ENCODE measurements around the gene DLGAP1. TPM values are rescaled to one million over a fixed set of nuclear protein-coding genes. Genes with fewer than 3 reads are reported as not detected.

The DLGAP1 gene
- total RNA-seq, 1 experiment from 2014 or later = 0.07 TPM

DNA sequence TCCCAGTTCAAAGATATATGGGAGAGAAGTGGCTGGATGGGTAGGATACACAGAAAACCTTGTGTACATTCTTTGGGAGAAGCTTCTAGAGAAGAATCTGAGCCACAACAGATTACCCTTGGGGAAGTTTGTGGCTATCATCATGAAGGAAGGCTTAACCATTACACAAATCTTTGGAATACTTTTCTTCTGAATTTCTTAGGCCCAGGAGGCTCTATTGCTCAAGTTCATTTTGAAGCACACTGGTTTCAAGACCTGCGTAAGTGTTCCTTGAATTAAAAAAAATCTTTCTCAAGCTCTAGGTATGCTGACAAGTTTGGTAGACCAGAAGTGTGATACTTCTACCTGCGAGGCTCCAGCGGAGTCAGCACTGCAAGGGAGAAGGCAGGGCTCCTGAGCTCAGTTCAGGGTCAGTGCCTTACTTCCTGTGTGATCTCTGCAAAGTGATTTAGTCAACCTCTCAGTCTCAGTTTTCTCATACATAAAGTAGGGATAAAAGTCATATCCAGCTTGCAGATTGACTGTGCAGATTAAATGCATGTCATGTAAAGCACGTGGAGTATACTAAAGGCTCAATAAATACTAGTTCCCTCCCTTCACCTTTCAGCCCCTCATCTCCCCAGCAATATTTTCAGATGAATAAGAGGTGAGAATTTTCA lies 438.6 kb downstream of the DLGAP1 start:
- Mint-ChIP-seq H3K9me3 (ENCODE audit: unreplicated experiment) (peaks cover 8% of the 10 kb centered on the region), H3K36me3 (ENCODE audit: insufficient read depth, unreplicated experiment) (no peaks in the 10 kb centered on the region), H3K4me3 (ENCODE audit: unreplicated experiment) (no peak overlapping the region), H3K27ac (ENCODE audit: unreplicated experiment) (no peak overlapping the region), H3K4me1 (ENCODE audit: low read depth, unreplicated experiment) (no peaks in the 10 kb centered on the region), H3K27me3 (ENCODE audit: insufficient read depth, unreplicated experiment) (no peaks in the 10 kb centered on the region)
- Histone ChIP-seq H3K9me3 (no peaks in the 10 kb centered on the region), H3K27me3 (replicated peaks; ENCODE audit: control insufficient read depth, insufficient read depth, low read length) (no peaks in the 10 kb centered on the region), H3K36me3 (ENCODE audit: control insufficient read depth, insufficient read depth, low read length) (no peaks in the 10 kb centered on the region), H3K4me3 (ENCODE audit: low read depth, low read length) (no peak overlapping the region), H3K4me1 (no peaks in the 10 kb centered on the region)
- ChIA-PET POLR2A (no interaction called here), CTCF (no interaction called here)
- BruUV-seq (replicated peaks) = no TSS peak
- intact Hi-C loops (cut with micrococcal nuclease; ENCODE audit: unreplicated experiment) = no loop called here
- TF ChIP-seq, protein P1, sequence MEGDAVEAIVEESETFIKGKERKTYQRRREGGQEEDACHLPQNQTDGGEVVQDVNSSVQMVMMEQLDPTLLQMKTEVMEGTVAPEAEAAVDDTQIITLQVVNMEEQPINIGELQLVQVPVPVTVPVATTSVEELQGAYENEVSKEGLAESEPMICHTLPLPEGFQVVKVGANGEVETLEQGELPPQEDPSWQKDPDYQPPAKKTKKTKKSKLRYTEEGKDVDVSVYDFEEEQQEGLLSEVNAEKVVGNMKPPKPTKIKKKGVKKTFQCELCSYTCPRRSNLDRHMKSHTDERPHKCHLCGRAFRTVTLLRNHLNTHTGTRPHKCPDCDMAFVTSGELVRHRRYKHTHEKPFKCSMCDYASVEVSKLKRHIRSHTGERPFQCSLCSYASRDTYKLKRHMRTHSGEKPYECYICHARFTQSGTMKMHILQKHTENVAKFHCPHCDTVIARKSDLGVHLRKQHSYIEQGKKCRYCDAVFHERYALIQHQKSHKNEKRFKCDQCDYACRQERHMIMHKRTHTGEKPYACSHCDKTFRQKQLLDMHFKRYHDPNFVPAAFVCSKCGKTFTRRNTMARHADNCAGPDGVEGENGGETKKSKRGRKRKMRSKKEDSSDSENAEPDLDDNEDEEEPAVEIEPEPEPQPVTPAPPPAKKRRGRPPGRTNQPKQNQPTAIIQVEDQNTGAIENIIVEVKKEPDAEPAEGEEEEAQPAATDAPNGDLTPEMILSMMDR (IDR thresholded peaks at IDR 0.05; ENCODE audit: insufficient read depth in 1 of 2, low read depth in 1 of 2, low read length in 1 of 2, severe bottlenecking in 1 of 2, unreplicated experiment in 1 of 2) = no peak
- DNase-seq = no peak

DNA sequence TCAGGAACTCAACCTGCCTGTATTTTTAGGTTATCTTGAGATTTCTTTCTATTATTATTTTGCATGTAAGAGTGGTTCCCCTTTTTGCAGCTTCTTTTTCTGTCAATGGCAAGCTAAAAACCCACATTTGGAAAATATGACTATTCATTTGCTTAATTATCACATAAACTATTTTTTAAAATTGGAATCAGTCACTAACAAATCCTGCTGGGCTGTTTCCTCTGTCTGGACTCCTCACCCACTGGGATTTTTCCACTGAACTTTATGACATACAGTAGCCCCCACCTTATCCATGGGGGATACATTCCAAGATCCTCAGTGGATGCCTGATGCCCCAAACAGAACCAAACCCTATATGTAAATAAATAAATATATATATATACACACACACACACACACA lies 447.3 kb downstream of the DLGAP1 start:
- CTCF ChIA-PET = no interaction called here
- intact Hi-C loops (cut with micrococcal nuclease; ENCODE audit: unreplicated experiment) = no loop called here
- TF ChIP-seq, protein P1 (IDR thresholded peaks at IDR 0.05; ENCODE audit: insufficient read depth in 1 of 2, low read depth in 1 of 2, low read length in 1 of 2, severe bottlenecking in 1 of 2, unreplicated experiment in 1 of 2) = no peak
- Histone ChIP-seq H3K9me3 (no peaks in the 10 kb centered on the region), H3K4me1 (no peaks in the 10 kb centered on the region), H3K27me3 (replicated peaks; ENCODE audit: control insufficient read depth, insufficient read depth, low read length) (no peaks in the 10 kb centered on the region; the same call in 1 of the 2 replicates), H3K4me3 (ENCODE audit: low read depth, low read length) (no peak overlapping the region), H3K36me3 (ENCODE audit: control insufficient read depth, insufficient read depth, low read length) (no peaks in the 10 kb centered on the region)
- no peaks in the 10 kb centered on the region for H3K36me3 Mint-ChIP-seq (ENCODE audit: insufficient read depth, unreplicated experiment)
- H3K27me3 Mint-ChIP-seq (ENCODE audit: insufficient read depth, unreplicated experiment) = peaks cover 4% of the 10 kb centered on the region
- no peak overlapping the region for H3K27ac Mint-ChIP-seq (ENCODE audit: unreplicated experiment)
- DNase-seq = no peak
- no peak overlapping the region for H3K4me3 Mint-ChIP-seq (ENCODE audit: unreplicated experiment)
- no TSS peak for BruUV-seq (replicated peaks)
- no peaks in the 10 kb centered on the region for H3K9me3 Mint-ChIP-seq (ENCODE audit: unreplicated experiment)
- H3K4me1 Mint-ChIP-seq (ENCODE audit: low read depth, unreplicated experiment) = no peaks in the 10 kb centered on the region
- POLR2A ChIA-PET = no interaction called here

DNA sequence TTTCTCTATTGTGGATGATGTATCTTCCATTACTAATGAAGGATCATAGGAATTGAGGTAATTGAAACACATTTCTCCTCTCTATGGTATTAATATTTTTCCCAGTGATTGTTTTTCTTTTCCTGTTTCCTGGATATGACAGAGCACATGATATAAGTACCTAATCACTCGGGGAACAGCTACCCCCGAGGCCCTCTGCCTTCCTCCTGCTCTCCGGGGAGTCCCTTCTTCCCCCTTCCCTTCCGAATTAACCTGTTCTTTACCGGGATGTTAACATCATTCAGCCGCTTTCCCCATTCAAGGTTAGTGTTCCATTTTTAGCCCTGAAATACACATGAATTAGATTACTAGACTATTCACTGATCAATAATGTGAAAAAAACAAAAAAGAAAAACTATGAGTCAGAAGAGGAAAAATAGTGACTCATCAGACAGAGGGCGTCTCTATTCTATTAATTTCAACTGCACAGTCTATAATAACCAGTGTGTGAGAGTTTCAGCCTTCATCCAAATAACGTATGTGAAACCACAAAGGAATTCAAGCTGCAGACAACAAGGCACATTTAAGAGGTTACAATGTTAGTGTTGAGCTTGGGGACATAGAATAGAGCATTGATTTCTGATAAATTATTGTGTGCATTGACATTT lies 450.8 kb downstream of the DLGAP1 start:
- Histone ChIP-seq H3K27me3 (replicated peaks; ENCODE audit: control insufficient read depth, insufficient read depth, low read length) (no peaks in the 10 kb centered on the region; the same call in 1 of the 2 replicates), H3K9me3 (no peaks in the 10 kb centered on the region), H3K4me3 (ENCODE audit: low read depth, low read length) (no peak overlapping the region), H3K36me3 (ENCODE audit: control insufficient read depth, insufficient read depth, low read length) (no peaks in the 10 kb centered on the region), H3K4me1 (no peaks in the 10 kb centered on the region)
- CTCF ChIA-PET = no interaction called here
- BruUV-seq (replicated peaks) = no TSS peak
- no peaks in the 10 kb centered on the region for H3K36me3 Mint-ChIP-seq (ENCODE audit: insufficient read depth, unreplicated experiment)
- POLR2A ChIA-PET = no interaction called here
- no peak overlapping the region for H3K27ac Mint-ChIP-seq (ENCODE audit: unreplicated experiment)
- H3K27me3 Mint-ChIP-seq (ENCODE audit: insufficient read depth, unreplicated experiment) = peaks cover 6% of the 10 kb centered on the region
- intact Hi-C loops (cut with micrococcal nuclease; ENCODE audit: unreplicated experiment) = no loop called here
- H3K4me1 Mint-ChIP-seq (ENCODE audit: low read depth, unreplicated experiment) = no peaks in the 10 kb centered on the region
- TF ChIP-seq, protein P1 (IDR thresholded peaks at IDR 0.05; ENCODE audit: insufficient read depth in 1 of 2, low read depth in 1 of 2, low read length in 1 of 2, severe bottlenecking in 1 of 2, unreplicated experiment in 1 of 2) = no peak
- no peak overlapping the region for H3K4me3 Mint-ChIP-seq (ENCODE audit: unreplicated experiment)
- no peak for DNase-seq
- H3K9me3 Mint-ChIP-seq (ENCODE audit: unreplicated experiment) = no peaks in the 10 kb centered on the region

All from Caco-2 (cell line).